PC-3 (cell line): ENCODE measurements around the gene GRM1. TPM values are rescaled to one million over a fixed set of nuclear protein-coding genes. Genes with fewer than 3 reads are reported as not detected.

ENCODE experiments used
- ATAC-seq: fragments of 200-7000 bp; cut with Tn5 transposase; 2 replicates; pipeline ENCODE4 v1.9.1; 2020; ENCODE audit warnings: mild to moderate bottlenecking, moderate library complexity
- Bru-seq: library from RNA; stranded (reverse); fragments of 400-500 nt; gene quantifications from one replicate; lab custom pipeline; 2021; lab: Mats Ljungman, UMichigan
- BruChase-seq, 2 experiments: library from RNA; stranded (reverse); fragments of 400-500 nt; gene quantifications; one replicate each; lab custom pipeline; 2021; lab: Mats Ljungman, UMichigan
- BruUV-seq: library from RNA; stranded (reverse); fragments of 400-500 nt; replicated peaks from 2 replicates; lab custom pipeline; 2021; lab: Mats Ljungman, UMichigan
- CTCF ChIA-PET: fragments of 300-600 bp; sonication (Branson Sonifier 250); formaldehyde crosslinking; loops from one replicate; lab custom pipeline; 2022; ENCODE audit warnings: antibody characterized with exemption; lab: Charles Lee
- POLR2A ChIA-PET: fragments of 300-600 bp; sonication (Branson Sonifier 250); formaldehyde crosslinking; loops from one replicate; lab custom pipeline; 2022; ENCODE audit warnings: antibody characterized with exemption; ENCODE audit not compliant: unreplicated experiment; lab: Charles Lee
- DNase-seq: peaks from one replicate; pipeline ENCODE4 v3.0.0-alpha.2; 2015
- H2AFZ ChIP-seq: fragments of 300-600 bp; sonication (generic); 2 replicates; pipeline ENCODE4 v1.6.0; 2016; ENCODE audit warnings: antibody characterized with exemption, low read length
- H3F3A ChIP-seq: fragments of 300-600 bp; sonication (generic); one replicate; pipeline ENCODE4 v1.6.0; 2017; ENCODE audit warnings: antibody characterized with exemption, low read length, control low read depth, mild to moderate bottlenecking; ENCODE audit not compliant: unreplicated experiment
- H3K27ac ChIP-seq: fragments of 300-600 bp; sonication (generic); 2 replicates; pipeline ENCODE4 v1.5.1; 2016; ENCODE audit warnings: mild to moderate bottlenecking, low read length
- H3K27me3 ChIP-seq: fragments of 300-600 bp; sonication (generic); 2 replicates; pipeline ENCODE4 v1.6.1; 2016; ENCODE audit warnings: low read length, mixed read lengths
- H3K36me3 ChIP-seq: fragments of 300-600 bp; sonication (generic); 2 replicates; pipeline ENCODE4 v1.6.1; 2016; ENCODE audit warnings: low read depth, mixed run types, low read length, mixed read lengths
- H3K4me1 ChIP-seq: fragments of 300-600 bp; sonication (generic); 2 replicates; pipeline ENCODE4 v1.5.1; 2016; ENCODE audit warnings: low read length; ENCODE audit not compliant: insufficient read depth
- H3K4me2 ChIP-seq: fragments of 300-600 bp; sonication (generic); 2 replicates; pipeline ENCODE4 v1.6.0; 2016; ENCODE audit warnings: low read length
- H3K4me3 ChIP-seq: fragments of 300-600 bp; sonication (generic); 2 replicates; pipeline ENCODE4 v1.5.1; 2016; ENCODE audit warnings: mild to moderate bottlenecking, low read length, mixed read lengths
- H3K79me2 ChIP-seq: fragments of 300-600 bp; sonication (generic); 2 replicates; pipeline ENCODE4 v1.6.1; 2017; ENCODE audit warnings: low read length, mixed read lengths
- H3K9ac ChIP-seq: fragments of 300-600 bp; sonication (generic); 2 replicates; pipeline ENCODE4 v1.6.0; 2016; ENCODE audit warnings: mild to moderate bottlenecking, low read length
- H3K9me2 ChIP-seq: fragments of 300-600 bp; sonication (generic); replicated peaks from 2 replicates; pipeline ENCODE4 v1.6.1; 2016; ENCODE audit warnings: mixed run types, low read length, mixed read lengths
- H3K9me3 ChIP-seq: fragments of 300-600 bp; sonication (generic); 2 replicates; pipeline ENCODE4 v1.6.1; 2016; ENCODE audit warnings: low read length, mixed read lengths
- H4K20me1 ChIP-seq: fragments of 300-600 bp; sonication (generic); 2 replicates; pipeline ENCODE4 v1.6.1; 2016; ENCODE audit warnings: low read length, mixed read lengths
- CTCF ChIP-seq: fragments of 300-600 bp; sonication (generic); conservative IDR thresholded peaks from 2 replicates; pipeline ENCODE4 v1.5.1; 2017; ENCODE audit warnings: antibody characterized with exemption, low read depth, mild to moderate bottlenecking, low read length
- EZH2 ChIP-seq: fragments of 300-600 bp; sonication (generic); IDR thresholded peaks from one replicate; pipeline ENCODE4 v1.6.1; 2017; ENCODE audit warnings: antibody characterized with exemption, mild to moderate bottlenecking, low read length; ENCODE audit not compliant: unreplicated experiment
- EZH2phosphoT487 ChIP-seq: fragments of 300-600 bp; sonication (generic); IDR thresholded peaks from 2 replicates; pipeline ENCODE4 v1.6.1; 2018; ENCODE audit warnings: mild to moderate bottlenecking, antibody characterized with exemption, low read length, borderline replicate concordance
- intact Hi-C: fragments of 100-400 bp; cut with micrococcal nuclease; formaldehyde crosslinking; loops from 2 replicates; pipeline ENCODE4 v1.9.0; 2023
- long read RNA-seq: library from polyadenylated mRNA; unstranded; transcript quantifications from one replicate; pipeline ENCODE4 v2.0.0, GENCODE V29; 2021; ENCODE audit not compliant: unreplicated experiment
- total RNA-seq: library from RNA; depleted of rRNA; stranded (reverse); fragments of >200 nt; gene quantifications from 2 replicates; pipeline ENCODE4 v1.2.3, GENCODE V29; 2014; rRNA removed

The GRM1 gene
- total RNA-seq: 0.11 TPM in 1 of 2 replicates, not detected in the other
- Bru-seq, nascent RNA: percentile 3 among the genes with signal in this experiment
- BruChase-seq, experiment 1, labeled RNA remaining after a 6-hour chase: percentile 3 among the genes with signal in this experiment
- percentile 3 among the genes with signal in this experiment for BruChase-seq, experiment 2, labeled RNA remaining after a 2-hour chase
- long read RNA-seq: 0 reads

DNA sequence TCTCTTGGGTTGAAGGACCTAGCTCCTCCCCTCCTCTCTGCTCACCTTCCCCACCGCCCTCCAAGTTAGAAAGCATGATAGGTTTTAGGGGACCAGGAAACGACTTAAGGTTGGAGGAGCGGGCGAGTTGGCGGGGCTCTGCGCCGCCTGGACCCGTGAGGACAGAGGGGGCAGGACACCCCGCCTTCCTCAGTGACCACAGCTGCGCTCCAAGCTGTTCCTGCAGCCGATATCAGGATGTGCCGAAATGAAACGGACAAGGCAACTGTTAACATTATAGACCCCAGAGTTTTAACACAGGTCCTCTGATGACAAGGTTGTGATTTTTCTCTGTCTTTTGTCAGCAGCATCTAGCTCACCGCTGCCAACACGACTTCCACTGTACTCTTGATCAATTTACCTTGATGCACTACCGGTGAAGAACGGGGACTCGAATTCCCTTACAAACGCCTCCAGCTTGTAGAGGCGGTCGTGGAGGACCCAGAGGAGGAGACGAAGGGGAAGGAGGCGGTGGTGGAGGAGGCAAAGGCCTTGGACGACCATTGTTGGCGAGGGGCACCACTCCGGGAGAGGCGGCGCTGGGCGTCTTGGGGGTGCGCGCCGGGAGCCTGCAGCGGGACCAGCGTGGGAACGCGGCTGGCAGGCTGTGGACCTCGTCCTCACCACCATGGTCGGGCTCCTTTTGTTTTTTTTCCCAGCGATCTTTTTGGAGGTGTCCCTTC lies at the start of gene GRM1:
TSS of gene GRM1 (plus strand) at position 212 of the 722 bp plus-strand sequence. CDS start at position 668, 456 bp downstream.
- ATAC-seq (no peak), DNase-seq (no peak)
- Histone ChIP-seq H3K9me2 (no peaks in the 10 kb centered on the region), H3K4me2 (no peak within 1 kb of the TSS), H3K27ac (no peak within 1 kb of the TSS), H3K79me2 (no peaks in the 10 kb centered on the region), H2AFZ (no peak within 1 kb of the TSS), H3K9ac (no peak within 1 kb of the TSS), H3K4me1 (no peaks in the 10 kb centered on the region), H3F3A (no peaks in the 10 kb centered on the region), H3K4me3 (no peak within 1 kb of the TSS), H3K36me3 (no peaks in the 10 kb centered on the region), H3K9me3 (no peaks in the 10 kb centered on the region), H3K27me3 (peaks cover 8% of the 10 kb centered on the region; the same call in 1 of the 2 replicates), H4K20me1 (no peaks in the 10 kb centered on the region)
- BruUV-seq: no TSS peak
- TF ChIP-seq EZH2: no peak
- TF ChIP-seq EZH2phosphoT487: no peak
- TF ChIP-seq CTCF: no peak
- ChIA-PET POLR2A (no interaction called here), CTCF (no interaction called here)
- intact Hi-C loops: no loop called here

DNA sequence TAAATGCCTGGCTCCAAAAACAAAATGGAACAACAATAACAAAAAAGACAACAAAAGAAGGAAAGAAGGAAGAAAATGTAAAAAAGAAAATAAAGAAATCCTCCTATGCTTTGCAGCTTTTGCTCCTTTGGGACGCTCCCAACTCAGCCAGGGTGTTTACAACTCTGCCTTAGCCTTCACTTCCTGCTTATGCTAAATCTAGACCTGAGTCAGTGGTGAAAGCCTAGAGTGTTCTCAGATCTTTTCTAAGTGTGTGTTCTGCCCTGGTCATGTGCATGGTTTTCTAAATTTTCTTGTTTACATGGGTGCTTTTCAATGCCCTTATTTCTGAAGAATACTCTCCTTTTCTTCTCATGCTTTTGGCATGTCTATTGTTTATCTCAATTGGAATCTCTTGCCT lies 19.5 kb upstream of the GRM1 start:
- Histone ChIP-seq H3F3A (no peaks in the 10 kb centered on the region), H3K27me3 (no peaks in the 10 kb centered on the region), H3K9ac (no peak overlapping the region), H3K4me3 (no peak overlapping the region), H3K4me2 (no peak overlapping the region), H4K20me1 (no peaks in the 10 kb centered on the region), H3K27ac (no peak overlapping the region), H3K79me2 (no peaks in the 10 kb centered on the region), H3K36me3 (no peaks in the 10 kb centered on the region), H3K4me1 (no peaks in the 10 kb centered on the region), H2AFZ (no peak overlapping the region), H3K9me3 (no peaks in the 10 kb centered on the region), H3K9me2 (no peaks in the 10 kb centered on the region)
- intact Hi-C loops: no loop called here
- DNase-seq: no peak
- CTCF ChIA-PET: no interaction called here
- no peak for ATAC-seq
- no TSS peak for BruUV-seq
- POLR2A ChIA-PET: no interaction called here
- TF ChIP-seq EZH2phosphoT487 (no peak), CTCF (no peak), EZH2 (no peak)

- CTCF ChIA-PET: no interaction called here
These were observed 14.6 kb upstream of the GRM1 start for GRCh38 chr6:146014233-146014632.

More at GRCh38 chr6:146014233-146014632, 14.6 kb upstream of the GRM1 start:
- DNase-seq (no peak), ATAC-seq (no peak)
- Histone ChIP-seq H3K4me3 (no peak overlapping the region), H3F3A (no peaks in the 10 kb centered on the region), H3K27me3 (no peaks in the 10 kb centered on the region), H3K79me2 (no peaks in the 10 kb centered on the region), H2AFZ (no peak overlapping the region), H3K36me3 (no peaks in the 10 kb centered on the region), H3K9me2 (no peaks in the 10 kb centered on the region), H3K4me1 (no peaks in the 10 kb centered on the region), H3K4me2 (no peak overlapping the region), H3K9ac (no peak overlapping the region), H3K27ac (no peak overlapping the region), H4K20me1 (no peaks in the 10 kb centered on the region), H3K9me3 (no peaks in the 10 kb centered on the region)
- no TSS peak for BruUV-seq
- POLR2A ChIA-PET: no interaction called here
- intact Hi-C loops: no loop called here
- no peak for TF ChIP-seq EZH2
- TF ChIP-seq CTCF: no peak
- TF ChIP-seq EZH2phosphoT487: no peak
